PC-9 (cell line): Measurements from ENCODE around the gene VAMP8.

ENCODE experiments used
- CTCF ChIP-seq: fragments of 200-600 bp; sonication (generic); conservative IDR thresholded peaks from 2 replicates; pipeline ENCODE4 v1.6.1; 2017; ENCODE audit warnings: mixed run types, antibody characterized with exemption, mild to moderate bottlenecking, moderate library complexity
- EZH2 ChIP-seq: fragments of 200-600 bp; sonication (generic); IDR thresholded peaks from 2 replicates; pipeline ENCODE4 v1.8.0; 2017; ENCODE audit warnings: antibody characterized with exemption, low read depth

DNA sequence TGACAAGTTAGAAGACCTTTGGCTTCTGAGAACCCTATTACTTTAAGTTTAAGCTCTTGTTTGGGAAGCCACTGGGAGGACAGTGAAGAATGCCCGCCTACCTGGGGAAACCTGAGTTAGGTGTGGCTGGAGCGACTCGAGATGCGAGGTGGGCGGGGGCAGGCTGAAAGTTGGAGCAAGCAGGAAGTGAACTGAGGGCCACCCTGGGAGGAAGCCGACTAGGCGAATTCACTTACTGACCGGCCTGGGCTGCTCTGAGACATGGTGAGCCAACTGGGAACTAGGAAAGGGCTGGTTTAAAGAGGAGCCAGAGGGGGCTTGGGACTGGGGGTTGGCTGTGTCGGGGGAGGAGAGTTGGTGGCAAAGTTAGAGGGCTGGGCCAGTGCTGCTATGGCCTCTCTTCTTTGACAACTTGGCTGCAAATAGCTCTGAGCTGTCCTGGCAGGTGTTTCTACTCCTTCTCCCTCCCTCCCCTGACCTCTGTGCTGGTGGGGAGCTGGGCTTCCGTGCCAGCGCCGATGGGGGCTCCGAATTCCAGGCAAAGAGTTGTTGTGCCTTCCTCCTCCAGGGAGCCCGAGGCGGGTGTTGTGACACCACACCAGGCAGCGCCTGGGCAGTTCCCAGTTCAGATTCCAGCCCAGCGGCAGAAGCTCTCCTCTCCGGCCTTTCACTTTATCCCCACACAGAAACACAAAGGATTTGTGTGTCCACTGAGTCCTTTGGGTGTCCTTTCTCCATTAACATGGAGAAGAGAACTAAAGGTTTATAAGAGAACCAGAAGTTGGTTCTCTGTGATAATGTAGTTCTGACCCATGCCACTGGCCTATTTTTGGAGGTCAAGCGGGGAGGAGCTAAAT, at the start of gene VAMP8:
- TF ChIP-seq CTCF (no peak), EZH2 (no peak)
